ENCODE results near the gene TRMT112.

Gene TRMT112

DNA sequence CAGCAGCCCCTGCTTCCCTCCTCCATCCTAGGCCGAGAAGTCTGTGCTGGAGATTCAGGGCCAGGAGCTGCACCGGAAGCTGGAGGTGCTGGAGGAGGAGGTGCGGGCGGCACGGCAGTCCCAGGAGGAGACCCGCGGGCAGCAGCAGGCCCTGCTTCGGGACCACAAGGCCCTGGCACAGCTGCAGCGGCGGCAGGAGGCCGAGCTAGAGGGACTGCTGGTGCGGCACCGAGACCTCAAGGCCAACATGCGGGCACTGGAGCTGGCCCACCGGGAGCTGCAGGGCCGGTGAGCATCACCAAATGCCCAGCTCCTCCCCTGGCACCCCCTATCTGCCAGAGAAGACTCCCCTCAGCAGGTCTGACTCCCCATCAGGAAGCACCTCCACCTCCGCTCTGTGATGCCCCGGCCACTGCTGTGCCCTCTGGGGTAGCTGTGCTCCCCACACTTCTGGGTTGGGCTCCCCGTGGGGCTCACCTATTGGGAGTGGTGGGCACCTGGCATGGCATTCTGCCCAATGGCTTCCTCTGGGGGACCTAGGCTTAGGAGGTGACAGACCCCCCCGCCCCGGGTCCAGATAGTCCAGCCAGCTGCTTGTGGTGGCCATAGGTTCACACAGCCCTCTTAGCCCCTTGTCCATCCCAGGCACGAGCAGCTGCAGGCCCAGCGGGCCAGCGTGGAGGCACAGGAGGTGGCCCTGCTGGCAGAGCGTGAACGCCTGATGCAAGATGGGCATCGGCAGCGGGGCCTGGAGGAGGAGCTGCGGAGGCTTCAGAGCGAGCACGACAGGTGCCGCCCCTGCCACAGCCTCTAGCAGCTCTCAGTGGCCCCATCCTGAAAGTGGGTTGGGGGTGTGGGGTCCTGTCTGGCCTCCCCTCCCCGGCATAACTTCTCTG, 35.0 kb upstream of the TRMT112 start:
- TF ChIP-seq L3MBTL2 (conservative IDR thresholded peaks at IDR 0.05) (no peak), ZNF384 (IDR thresholded peaks at IDR 0.05) (no peak), TARDBP (IDR thresholded peaks at IDR 0.05) (no peak), BHLHE40 (IDR thresholded peaks at IDR 0.05; ENCODE audit: borderline replicate concordance) (no peak), SP1 (IDR thresholded peaks at IDR 0.05) (no peak), HDGF (IDR thresholded peaks at IDR 0.05; ENCODE audit: borderline replicate concordance) (no peak), FOXM1 (IDR thresholded peaks at IDR 0.05; ENCODE audit: borderline replicate concordance) (no peak), CTBP1 (IDR thresholded peaks at IDR 0.05; ENCODE audit: borderline replicate concordance) (no peak), FOXK2 (IDR thresholded peaks at IDR 0.05) (no peak), LEF1 (IDR thresholded peaks at IDR 0.05; ENCODE audit: borderline replicate concordance) (no peak), ELF4 (IDR thresholded peaks at IDR 0.05) (no peak), ARNT (IDR thresholded peaks at IDR 0.05) (no peak), FOXA1 (IDR thresholded peaks at IDR 0.05) (no peak), SUZ12 (IDR thresholded peaks at IDR 0.05) (no peak), NFRKB (IDR thresholded peaks at IDR 0.05) (no peak)
- TF ChIP-seq, protein P1, sequence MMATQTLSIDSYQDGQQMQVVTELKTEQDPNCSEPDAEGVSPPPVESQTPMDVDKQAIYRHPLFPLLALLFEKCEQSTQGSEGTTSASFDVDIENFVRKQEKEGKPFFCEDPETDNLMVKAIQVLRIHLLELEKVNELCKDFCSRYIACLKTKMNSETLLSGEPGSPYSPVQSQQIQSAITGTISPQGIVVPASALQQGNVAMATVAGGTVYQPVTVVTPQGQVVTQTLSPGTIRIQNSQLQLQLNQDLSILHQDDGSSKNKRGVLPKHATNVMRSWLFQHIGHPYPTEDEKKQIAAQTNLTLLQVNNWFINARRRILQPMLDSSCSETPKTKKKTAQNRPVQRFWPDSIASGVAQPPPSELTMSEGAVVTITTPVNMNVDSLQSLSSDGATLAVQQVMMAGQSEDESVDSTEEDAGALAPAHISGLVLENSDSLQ (IDR thresholded peaks at IDR 0.05), result no peak
- CTCF ChIA-PET, result interaction anchor here (2.2 to 5.6 kb wide), 2 partner anchors 10 to 35 kb away, joined by 7 to 33 read pairs; partner anchors contain the start of genes CCDC88B, PRDX5 and TRMT112
- POLR2A ChIA-PET, result interaction anchor here (1.2 to 7.1 kb wide), 3 partner anchors 35 to 81 kb away, joined by 4 to 70 read pairs (median 31); partner anchors contain the start of genes PRDX5 and TRMT112
- DNase-seq (ENCODE audit: extremely low spot score), result no peak

DNA sequence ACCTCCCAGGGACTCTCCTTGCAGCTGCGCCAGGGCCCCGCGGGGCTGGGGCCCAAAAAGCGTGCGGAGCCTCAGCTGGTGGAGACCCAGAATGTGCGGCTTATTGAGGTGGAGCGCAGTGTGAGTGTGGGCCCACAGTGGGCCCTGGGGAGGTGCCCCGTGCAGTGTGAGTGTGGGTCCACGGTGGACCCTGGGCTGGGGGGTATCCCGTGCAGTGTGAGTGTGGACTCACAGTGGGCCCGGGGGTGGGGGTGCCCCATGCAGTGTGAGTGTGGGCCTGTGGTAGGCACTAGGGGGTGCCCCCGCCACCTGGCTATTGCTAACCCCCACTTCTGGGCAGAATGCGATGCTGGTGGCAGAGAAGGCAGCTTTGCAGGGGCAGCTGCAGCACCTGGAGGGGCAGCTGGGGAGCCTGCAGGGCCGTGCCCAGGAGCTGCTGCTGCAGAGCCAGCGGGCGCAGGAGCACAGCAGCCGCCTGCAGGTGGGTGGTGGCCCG, 33.8 kb upstream of the TRMT112 start:
- ChIA-PET POLR2A (no interaction called here), CTCF (no interaction called here)
- no peak for TF ChIP-seq HDGF (IDR thresholded peaks at IDR 0.05; ENCODE audit: borderline replicate concordance)
- DNase-seq (ENCODE audit: extremely low spot score), result no peak

GRCh38 chr11:64349404-64349803, 32.0 kb upstream of the TRMT112 start:
- CTCF ChIA-PET, result interaction anchor here (1.0 to 1.6 kb wide), 2 partner anchors 32 to 44 kb away, joined by 3 to 5 read pairs; partner anchors contain the start of genes ESRRA, PRDX5 and TRMT112
- POLR2A ChIA-PET, result interaction anchor here (0.9 to 2.2 kb wide), 2 partner anchors 32 to 74 kb away, joined by 3 to 7 read pairs; partner anchors contain the start of genes PRDX5 and TRMT112
- no peak for DNase-seq (ENCODE audit: extremely low spot score)
- TF ChIP-seq TARDBP (IDR thresholded peaks at IDR 0.05), result no peak
- TF ChIP-seq BHLHE40 (IDR thresholded peaks at IDR 0.05; ENCODE audit: borderline replicate concordance), result no peak
- no peak for TF ChIP-seq ELF4 (IDR thresholded peaks at IDR 0.05)
- TF ChIP-seq FOXK2 (IDR thresholded peaks at IDR 0.05), result no peak
- TF ChIP-seq SUZ12 (IDR thresholded peaks at IDR 0.05), result no peak
- TF ChIP-seq L3MBTL2 (conservative IDR thresholded peaks at IDR 0.05), result no peak
- no peak for TF ChIP-seq NFRKB (IDR thresholded peaks at IDR 0.05)

DNA sequence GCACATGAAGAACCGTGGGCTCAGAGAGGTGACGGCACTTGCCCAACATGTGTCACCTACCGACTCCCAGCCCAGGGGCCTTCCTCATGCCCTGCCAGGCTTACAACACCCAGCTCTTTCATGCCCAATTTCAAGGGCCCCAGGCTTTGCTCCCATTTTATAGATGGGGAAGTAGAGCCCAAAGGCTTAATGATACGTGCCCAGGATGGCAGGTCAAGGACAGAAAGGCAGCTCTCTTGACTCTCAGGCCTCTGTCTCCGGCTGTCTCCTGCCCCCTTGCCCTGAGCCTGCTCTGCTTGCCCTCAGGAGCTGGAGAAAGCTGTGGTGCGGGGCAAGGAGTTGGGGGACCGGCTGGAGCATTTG, 31.6 kb upstream of the TRMT112 start:
- no peak for DNase-seq (ENCODE audit: extremely low spot score)
- CTCF ChIA-PET, result interaction anchor here (1.0 to 1.6 kb wide), 2 partner anchors 31 to 44 kb away, joined by 3 to 5 read pairs; partner anchors contain the start of genes ESRRA, PRDX5 and TRMT112
- POLR2A ChIA-PET, result interaction anchor here (0.7 to 2.2 kb wide), 4 partner anchors 32 to 77 kb away, joined by 3 to 7 read pairs (median 4); partner anchors contain the start of genes PRDX5 and TRMT112
- TF ChIP-seq ZNF384 (IDR thresholded peaks at IDR 0.05), result no peak
- no peak for TF ChIP-seq FOXM1 (IDR thresholded peaks at IDR 0.05; ENCODE audit: borderline replicate concordance)
- TF ChIP-seq CTBP1 (IDR thresholded peaks at IDR 0.05; ENCODE audit: borderline replicate concordance), result no peak
- TF ChIP-seq FOXA1 (IDR thresholded peaks at IDR 0.05), result no peak

DNA sequence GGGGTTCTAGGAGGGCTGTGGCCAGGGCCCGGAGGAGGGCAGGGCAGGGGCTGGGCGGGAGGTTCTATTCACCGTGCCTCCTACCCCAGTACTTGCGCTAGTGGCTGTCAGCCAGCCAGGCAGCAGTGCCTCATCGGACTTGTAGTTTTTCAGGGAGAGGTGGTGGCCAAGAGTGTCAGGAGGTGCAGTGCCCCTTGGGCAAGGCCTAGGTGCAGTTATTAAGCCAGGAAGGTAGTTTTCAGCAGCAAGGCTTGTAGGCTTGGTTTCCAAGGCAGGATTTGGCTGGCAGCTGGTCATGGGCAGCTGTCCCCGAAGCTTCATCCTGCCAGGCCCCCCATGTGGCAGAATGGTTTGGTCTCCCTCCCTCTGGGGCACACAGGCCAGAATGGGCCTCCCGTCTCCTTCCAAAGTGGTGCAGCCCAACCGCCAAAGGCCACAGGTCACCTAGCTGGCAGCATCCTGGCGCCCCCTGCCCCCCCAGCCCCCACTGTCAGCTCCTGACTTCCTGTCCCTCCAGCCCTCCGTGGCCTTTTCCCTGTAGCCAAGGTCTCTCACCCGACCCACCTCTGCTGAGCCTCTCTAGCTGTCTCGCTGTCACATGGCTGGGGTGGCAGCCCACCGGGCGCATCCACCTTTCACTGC, 31.1 kb upstream of the TRMT112 start:
- TF ChIP-seq FOXA1 (IDR thresholded peaks at IDR 0.05) (no peak), L3MBTL2 (conservative IDR thresholded peaks at IDR 0.05) (no peak), HDGF (IDR thresholded peaks at IDR 0.05; ENCODE audit: borderline replicate concordance) (no peak), NFRKB (IDR thresholded peaks at IDR 0.05) (no peak), FOXK2 (IDR thresholded peaks at IDR 0.05) (no peak), ELF4 (IDR thresholded peaks at IDR 0.05) (no peak)
- ChIA-PET POLR2A (interaction anchor here (0.7 to 2.2 kb wide), 3 partner anchors 31 to 77 kb away, joined by 3 to 7 read pairs (median 4); partner anchors contain the start of genes PRDX5 and TRMT112), CTCF (interaction anchor here (1.6 to 1.7 kb wide), 2 partner anchors 17 to 43 kb away, joined by 3 to 6 read pairs; partner anchors contain the start of gene ESRRA)
- no peak for DNase-seq (ENCODE audit: extremely low spot score)

- POLR2A ChIA-PET, result no interaction called here
- DNase-seq (ENCODE audit: extremely low spot score), result no peak
These were observed 30.0 kb upstream of the TRMT112 start for GRCh38 chr11:64347193-64347867.

More at GRCh38 chr11:64347193-64347867, 30.0 kb upstream of the TRMT112 start:
- CTCF ChIA-PET, result interaction anchor here (1.7 kb wide), 1 partner anchor 15 kb away, joined by 6 read pairs; no protein-coding TSS in a partner anchor
- TF ChIP-seq SUZ12 (IDR thresholded peaks at IDR 0.05) (no peak), CTBP1 (IDR thresholded peaks at IDR 0.05; ENCODE audit: borderline replicate concordance) (no peak), FOXM1 (IDR thresholded peaks at IDR 0.05; ENCODE audit: borderline replicate concordance) (no peak), ELF4 (IDR thresholded peaks at IDR 0.05) (no peak)
